HTERT RPE-1 (cell line): ENCODE measurements around the gene SMAD9.
"Not testable (repeated sequence)": the region's sequence is repeated elsewhere in the genome, so short reads cannot be mapped to it uniquely, and the experiment has no call there.

ENCODE experiments used
- in situ Hi-C: fragments of 300-500 bp; cut with MboI; formaldehyde crosslinking; loops from 4 replicates; pipeline ENCODE4 v1.14.3; 2020; ENCODE audit warnings: low sequenced_read_pairs

Gene SMAD9

DNA sequence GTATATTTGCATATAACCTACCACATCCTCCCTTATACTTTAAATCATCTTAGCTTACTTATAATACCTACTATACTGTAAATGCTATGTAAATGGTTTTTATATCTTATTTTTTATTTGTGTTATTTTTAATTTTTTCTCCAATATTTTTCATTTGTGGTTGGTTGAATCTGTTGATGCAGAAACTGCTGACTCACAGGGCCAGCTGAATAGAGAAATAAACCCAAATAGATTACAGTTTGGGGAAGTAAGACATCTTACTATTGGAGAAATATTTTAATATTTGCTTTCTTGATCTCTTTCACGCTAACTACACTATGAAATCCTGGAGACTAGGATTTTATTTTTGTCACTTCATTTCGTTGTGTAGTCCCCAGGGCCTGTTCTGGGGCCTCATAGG is 7.1 kb downstream of the SMAD9 start:
- in situ Hi-C loops, result no loop called here

DNA sequence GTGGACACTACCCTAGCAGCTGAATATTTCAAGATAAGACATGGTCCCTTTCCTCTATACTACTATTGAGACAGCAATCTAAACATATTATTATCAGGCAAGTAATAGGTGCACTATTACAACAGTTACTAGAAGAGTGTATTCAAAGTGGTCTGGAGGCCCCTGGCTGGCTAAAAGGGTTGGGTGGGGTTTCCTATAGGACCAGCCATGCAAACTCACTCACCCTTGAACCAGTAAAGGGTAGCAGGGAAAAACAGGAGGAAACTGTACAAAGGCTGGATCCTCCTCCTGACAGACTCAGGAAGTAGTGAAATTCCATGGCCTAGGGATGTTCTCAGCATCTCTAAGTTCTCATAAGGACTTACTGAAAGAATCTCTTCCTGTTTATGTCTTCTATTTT is 7.7 kb downstream of the SMAD9 start:
- in situ Hi-C loops, result no loop called here

DNA sequence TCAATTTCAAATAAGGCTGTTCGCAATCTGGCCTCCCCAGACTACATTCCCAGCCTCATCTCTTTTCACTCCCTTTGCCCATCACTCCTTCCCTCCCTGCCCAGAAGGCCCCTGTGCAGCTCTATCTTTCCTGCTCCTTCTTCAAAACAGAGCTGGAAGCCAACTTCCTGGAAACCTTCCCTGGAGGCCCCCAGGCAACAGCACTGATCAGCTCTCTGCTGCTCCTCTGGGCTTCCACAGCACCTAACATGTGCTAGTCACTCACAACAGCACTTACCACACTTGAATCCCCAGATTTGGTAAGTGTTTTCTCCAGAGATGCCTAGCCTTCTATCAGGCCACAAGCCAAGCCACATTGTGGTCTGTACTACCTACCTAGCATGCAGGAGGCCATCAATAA is 9.5 kb downstream of the SMAD9 start:
- in situ Hi-C loops, result no loop called here

DNA sequence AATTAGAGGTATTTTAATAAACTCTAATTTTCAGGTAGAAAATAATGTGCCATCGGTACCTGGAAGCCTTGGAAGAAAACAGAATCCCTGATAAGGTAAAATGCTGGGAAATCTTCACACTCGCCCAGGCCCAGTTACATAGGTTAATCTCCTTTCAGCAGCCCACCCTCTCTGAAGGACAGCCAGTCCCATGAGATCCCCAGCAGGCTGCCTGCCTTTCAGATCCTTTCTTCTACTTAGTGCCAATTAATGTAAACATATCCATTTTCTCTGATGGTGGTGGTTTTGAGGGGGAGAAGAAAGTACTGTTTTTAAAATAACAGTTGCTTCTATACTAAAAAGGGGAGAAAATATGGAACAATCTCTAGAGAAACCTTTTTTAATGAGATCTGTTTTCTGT is 12.2 kb downstream of the SMAD9 start:
- in situ Hi-C loops, result no loop called here

DNA sequence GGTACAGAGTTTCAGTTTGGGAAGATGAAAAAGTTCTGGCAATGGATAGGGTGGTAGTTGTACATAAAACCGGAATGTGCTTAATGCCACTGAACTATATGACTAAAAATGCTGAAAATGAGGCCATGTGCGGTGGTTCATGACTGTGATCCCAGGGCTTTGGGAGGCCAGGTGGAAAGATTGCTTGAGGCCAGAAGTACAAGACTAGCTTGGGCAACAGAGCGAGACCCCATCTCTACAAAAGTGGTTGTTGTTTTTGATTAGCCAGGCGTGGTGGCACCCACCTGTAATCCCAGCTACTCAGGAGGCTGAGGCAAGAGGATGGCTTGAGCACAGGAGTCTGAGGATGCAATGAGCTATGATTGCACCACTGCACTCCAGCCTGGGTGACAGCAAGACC is 12.8 kb downstream of the SMAD9 start:
- in situ Hi-C loops, result no loop called here

DNA sequence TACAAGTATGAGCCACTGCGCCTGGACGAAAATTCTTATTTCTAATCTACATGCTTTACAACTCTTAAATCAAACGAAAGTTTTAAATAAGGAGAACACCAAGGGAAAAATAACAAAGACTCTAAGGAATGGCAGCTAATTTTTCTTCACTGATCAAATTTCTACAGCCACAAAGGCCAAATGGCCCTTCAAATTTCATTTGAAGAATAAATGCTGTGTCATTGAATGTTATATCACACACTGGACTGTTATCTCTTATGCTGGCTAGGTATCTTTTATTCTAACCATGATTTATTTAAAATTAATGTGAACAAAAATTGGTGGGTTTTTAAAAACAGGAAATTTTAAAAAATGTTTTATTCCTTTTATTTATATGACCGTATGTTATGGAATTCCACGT is 14.1 kb downstream of the SMAD9 start:
- in situ Hi-C loops, result no loop called here

GRCh38 chr13:36903925-36904595 is 16.0 kb downstream of the SMAD9 start:
- in situ Hi-C loops, result no loop called here

DNA sequence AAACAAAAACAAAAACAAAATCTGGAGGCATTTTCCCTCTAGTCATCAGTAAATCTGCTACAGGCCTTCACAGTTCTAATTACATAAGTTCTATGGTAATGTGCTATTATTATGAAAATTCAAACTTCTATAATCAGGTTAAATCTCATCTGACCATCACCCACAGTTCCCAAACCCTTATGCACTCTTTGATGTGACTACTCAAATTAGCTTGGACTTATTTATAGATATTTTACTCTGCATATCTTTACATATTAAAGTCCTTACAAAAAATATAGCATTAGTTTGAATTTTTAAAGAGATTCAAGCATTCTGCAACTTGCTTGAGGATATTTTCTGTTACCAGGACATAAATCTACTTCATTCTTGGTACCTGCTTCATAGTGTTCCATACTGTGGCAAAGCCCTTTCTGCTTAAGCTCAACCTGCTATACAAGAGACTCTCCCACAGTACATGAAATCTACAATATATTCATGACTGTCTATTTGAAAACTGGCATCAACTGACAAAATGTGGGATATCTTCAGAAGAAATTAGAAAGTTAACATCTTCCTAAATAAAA is 22.9 kb downstream of the SMAD9 start:
- in situ Hi-C loops, result no loop called here

DNA sequence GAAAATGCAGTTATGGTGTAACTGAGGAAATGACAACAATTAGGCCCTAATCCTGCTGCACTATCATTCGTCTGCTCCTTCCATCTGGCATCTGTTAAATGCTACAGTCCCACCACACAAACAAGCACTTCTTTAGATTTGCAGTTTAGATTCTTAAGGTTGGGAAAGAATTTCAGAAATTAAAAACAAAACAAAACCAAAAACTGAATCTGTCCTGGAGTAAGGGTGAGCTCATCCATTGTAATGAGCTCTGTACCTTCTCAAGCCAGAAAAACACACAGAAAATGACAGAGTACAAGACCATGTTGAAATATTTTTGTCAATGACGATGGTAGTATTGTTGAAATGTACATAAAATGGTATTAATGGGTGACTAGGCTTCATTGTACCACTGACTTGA is 28.3 kb downstream of the SMAD9 start:
- in situ Hi-C loops, result no loop called here

- in situ Hi-C loops, result no loop called here
These were observed 31.4 kb downstream of the SMAD9 start for GRCh38 chr13:36888645-36889044.

DNA sequence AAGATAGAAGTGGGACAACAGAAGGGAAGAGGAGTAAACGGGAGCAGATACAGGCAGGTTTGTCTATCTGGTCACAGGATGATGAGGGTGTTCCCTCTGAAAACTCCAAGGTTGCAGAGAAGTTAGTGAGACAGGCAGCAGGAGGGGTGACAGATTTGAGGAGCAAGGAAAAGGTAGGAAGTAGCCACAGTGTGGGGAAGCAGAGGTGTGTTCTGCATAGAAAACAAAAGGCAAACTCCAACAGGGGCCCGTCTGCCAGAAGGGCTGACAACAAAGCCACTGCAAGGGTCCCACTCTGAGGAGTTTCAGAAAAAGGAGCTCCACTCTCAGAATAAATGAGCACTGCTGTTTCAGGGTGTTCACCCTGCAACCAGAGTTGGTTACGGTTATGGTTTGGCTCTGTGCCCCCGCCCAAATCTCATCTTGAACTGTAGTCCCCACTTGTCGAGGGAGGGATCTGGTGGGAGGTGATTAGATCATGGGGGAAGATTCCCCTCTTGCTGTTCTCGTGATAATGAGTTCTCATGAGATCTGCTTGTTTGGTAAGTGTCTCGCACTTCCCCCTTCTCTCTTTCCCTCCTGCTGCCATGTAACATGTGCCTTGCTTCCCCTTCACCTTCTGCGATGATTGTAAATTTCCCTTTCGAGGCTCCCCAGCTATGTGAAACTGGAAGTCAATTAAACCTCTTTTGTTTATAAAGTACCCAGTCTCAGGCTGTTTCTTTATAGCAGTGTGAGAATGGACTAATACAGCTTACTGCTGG is 32.1 kb downstream of the SMAD9 start:
- in situ Hi-C loops, result no loop called here

DNA sequence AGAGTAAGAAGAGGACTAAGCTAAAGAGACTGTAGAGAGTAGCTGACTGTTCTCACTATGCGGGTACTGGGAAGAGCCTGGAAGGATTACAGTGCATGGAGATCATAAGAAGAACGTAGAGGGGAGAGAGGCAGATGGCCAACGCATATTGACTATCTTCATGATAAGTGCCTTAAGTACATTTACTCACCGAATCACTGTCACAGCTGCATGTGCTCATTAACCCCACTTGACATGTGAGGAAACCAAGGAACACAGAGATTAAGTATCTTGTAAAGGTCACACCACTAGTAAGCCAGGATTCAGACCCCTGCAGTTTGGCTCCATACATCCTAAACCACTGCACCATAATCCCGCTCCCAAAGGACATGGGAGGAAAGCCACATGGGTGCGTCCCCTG is 34.1 kb downstream of the SMAD9 start:
- in situ Hi-C loops, result no loop called here

DNA sequence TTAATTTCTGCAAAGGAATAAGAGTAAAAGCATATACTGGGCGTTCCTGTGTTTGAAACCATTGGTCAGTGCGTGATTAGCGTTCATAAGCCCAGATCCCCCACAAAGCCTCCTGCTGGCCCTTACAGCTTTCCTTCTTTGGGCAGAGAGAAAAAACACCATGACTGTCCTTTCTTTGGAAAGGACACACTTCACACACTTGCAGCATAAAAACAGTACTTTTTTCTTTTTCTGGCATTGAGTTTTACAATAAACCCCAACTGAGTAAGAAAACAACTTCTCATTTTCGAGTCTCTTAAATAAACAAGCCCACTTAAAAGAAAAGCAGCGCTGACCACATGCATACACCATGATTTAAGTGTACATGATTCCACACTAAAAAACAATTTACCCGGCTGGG is 35.8 kb downstream of the SMAD9 start:
- in situ Hi-C loops, result no loop called here

- in situ Hi-C loops, result no loop called here
These were observed 36.2 kb downstream of the SMAD9 start for GRCh38 chr13:36883824-36884223.

DNA sequence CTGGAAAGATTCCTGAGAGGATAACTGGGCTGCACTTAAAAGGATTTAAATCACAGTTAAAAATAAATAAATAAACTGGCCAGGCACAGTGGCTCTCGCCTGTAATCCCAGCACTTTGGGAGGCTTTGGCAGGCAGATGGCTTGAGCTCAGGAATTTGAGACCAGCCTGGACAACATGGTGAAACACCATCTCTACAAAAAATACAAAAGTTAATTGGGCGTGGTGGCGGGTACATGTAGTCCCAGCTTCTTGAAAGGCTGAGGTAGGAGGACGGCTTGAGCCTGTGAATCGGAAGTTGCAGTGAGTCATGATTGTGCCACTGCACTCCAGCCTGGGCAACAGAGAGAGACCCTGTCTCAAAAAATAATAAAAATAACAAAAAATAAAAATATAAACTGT is 36.6 kb downstream of the SMAD9 start:
- in situ Hi-C loops, result not testable (repeated sequence)

DNA sequence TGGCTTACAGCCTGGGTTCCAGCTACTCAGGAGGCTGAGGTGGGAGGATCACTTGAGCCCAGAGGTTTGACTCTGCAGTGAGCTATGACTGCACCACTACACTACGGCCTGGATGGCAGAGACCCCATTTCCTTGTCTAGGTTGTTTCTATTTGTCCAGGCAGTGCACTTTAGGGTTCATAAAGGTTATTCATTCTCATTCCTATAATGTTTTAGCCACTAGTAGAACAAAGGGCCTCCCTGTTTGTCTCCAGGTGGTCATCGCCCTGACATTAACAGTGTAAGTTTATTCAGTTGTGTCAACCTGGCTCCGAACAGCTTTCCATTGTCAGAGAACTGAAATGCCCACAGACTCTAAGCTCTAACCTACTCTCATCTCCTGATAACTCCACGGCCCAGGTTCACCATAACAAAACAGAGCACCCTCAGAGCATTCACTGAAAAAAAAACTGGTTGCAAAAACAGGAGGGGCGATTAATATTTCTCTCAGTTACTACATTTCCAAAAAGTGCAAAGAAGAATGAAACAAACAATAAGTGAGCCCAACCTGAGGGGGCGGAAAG is 37.1 kb downstream of the SMAD9 start:
- in situ Hi-C loops, result no loop called here

DNA sequence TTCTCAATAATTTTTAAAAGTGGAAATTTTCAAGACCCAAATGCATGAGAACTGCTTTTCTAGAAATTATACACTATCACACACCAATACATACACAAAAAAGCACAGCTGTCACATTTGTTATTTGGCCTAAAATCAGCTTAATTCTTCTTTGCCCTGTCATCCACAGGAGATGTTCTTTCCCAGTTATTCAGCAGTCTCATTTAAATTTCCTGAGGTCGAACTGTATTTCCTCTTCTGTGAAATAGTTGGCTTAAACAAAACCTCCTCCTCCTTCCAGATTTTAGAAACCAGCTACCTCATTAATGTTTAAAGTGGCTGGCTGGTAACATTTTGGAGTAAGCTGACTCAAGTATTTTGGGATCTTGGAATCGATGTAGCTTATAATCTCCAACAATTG is 39.1 kb downstream of the SMAD9 start:
- in situ Hi-C loops, result no loop called here

DNA sequence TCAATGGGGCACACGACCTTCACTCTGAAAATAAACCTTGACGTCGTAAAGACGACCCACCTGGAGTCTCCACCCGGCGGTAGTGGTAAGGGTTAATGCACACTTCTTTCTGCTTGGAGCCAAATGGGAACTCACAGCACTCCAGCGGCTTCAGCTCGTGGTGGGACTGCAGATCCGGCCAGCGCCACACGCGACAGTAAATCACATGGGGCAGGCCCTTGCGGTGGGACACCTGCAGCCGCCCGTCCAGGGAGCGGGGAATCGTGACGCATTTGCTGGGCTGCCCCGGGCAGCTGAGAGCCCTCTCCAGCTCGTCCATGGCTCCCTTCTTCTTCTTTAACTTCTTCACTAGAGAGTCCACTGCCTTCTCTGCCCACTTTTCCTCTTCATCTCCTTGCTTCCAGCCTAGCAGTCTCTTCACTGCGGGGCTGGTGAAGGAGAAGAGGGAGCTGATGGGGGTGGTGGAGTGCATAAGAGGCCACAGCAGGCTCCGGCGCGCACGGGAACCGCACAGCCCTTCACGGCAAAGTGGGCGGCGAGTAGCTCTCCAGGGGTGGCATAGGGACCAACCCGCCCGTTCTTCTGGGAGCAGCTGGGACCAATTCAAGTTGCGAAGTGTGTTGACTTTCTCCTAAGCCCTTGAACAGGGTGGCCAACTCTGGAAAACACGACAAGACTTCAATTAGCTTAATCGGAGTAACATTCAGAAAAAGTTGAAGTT is 40.7 kb downstream of the SMAD9 start:
- in situ Hi-C loops, result no loop called here

GRCh38 chr13:36875961-36876360 is 44.1 kb downstream of the SMAD9 start:
- in situ Hi-C loops, result no loop called here

DNA sequence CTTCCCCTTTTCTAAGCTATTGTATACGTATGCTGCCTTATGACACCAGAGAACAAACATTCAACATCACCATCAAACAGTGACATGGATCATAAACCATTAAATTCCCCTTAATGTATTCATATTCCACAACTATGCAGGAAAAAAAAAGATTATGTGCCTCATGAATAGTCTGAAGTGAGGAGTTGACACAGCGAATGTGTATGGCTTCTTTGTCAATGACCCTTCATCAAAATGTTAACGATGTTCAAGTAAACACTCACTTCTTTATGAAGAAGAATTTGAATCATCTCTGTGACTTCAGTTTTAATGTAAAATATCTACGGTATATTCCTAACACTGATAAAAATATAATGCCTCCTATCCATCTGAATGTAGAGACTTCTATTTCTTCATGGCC is 44.6 kb downstream of the SMAD9 start:
- in situ Hi-C loops, result no loop called here

DNA sequence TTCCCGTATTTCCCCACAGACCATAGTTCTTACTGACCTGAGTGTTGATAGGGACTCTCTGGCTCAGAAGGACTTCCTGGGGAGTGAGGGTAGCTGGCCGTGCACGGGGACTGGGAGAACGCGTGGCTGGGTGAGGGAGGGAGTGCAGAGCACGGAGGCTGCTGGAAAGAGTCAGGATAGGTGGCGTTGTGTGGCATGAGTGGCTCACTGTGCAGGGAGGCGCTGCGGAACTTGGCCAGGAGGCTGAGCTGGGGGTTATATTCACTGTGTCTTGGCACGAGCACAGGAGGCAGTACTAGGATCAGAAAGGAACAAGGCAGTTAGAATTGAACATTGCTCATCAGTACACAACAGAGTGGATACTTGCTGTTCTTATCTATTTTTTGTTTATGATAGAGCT is 47.4 kb downstream of the SMAD9 start:
- in situ Hi-C loops, result no loop called here
